Renal cortex interstitium (tissue), 11 donors: ENCODE measurements around the gene RAB6A. TPM values are rescaled to one million over a fixed set of nuclear protein-coding genes. Genes with fewer than 3 reads are reported as not detected.
"Not testable (repeated sequence)": the region's sequence is repeated elsewhere in the genome, so short reads cannot be mapped to it uniquely, and the experiment has no call there.

Experiments used
- DNase-seq, 11 donors: peaks; one replicate each; pipeline ENCODE4 v3.0.0-alpha.2; 2013; ENCODE audit warnings: low read depth in 9 of 11, low spot score in 4 of 11; ENCODE audit errors: extremely low read depth in 1 of 11
- polyA plus RNA-seq, 3 donors: library from polyadenylated mRNA; unstranded; fragments of 120-200 nt; gene quantifications; one replicate each; pipeline ENCODE4 v1.2.1, GENCODE V29; 2013; ENCODE audit not compliant: insufficient read length in 3 of 3

The RAB6A gene
- polyA plus RNA-seq, 3 donors = 113 to 127 (median 117) TPM

DNA sequence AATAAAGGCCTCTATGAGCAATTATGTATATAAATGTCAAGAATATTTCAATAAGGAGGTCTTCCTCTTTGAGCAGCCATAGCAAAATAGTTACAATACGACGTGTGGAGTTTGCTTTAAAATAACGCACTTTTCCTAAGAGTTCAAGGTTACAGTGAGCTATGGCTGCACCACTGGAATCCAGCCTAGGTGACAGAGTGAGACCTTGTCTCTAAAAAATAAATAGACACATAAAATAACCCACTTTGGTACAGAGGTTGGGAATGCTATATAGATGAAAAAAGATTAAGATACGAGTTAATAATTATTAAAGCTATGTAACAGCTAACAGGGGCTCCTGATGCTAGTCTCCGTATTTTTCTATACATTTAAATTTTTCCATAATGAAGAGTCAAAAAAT, 12.6 kb downstream of the RAB6A start:
- no peak for DNase-seq

GRCh38 chr11:73747762-73748161, 13.1 kb downstream of the RAB6A start:
- no peak for DNase-seq

- DNase-seq = no peak
Measured at GRCh38 chr11:73746701-73747100, 14.2 kb downstream of the RAB6A start.

GRCh38 chr11:73743045-73743444, 17.8 kb downstream of the RAB6A start:
- no peak for DNase-seq

- not testable (repeated sequence) for DNase-seq
Measured at GRCh38 chr11:73735959-73736358, 24.9 kb downstream of the RAB6A start.

- DNase-seq = no peak
Measured at GRCh38 chr11:73734993-73735392, 25.9 kb downstream of the RAB6A start.

DNA sequence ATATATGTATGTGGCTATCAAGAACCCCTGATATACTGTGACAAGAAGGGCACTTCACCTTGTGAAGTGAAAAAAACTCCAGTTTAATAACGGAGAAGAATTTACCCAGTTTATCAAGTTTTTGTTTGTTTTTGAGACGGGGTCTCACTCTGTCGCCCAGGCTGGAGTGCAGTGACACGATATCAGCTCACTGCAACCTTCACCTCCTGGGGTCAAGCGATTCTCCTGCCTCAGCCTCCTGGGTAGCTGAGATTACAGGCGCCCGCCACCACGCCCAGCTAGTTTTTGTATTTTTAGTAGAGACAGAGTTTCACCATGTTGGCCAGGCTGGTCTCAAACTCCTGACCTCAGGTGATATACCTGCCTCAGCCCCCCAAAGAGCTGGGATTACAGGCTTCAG, 26.9 kb downstream of the RAB6A start:
- not testable (repeated sequence) for DNase-seq

GRCh38 chr11:73732936-73733335, 27.9 kb downstream of the RAB6A start:
- not testable (repeated sequence) for DNase-seq

DNA sequence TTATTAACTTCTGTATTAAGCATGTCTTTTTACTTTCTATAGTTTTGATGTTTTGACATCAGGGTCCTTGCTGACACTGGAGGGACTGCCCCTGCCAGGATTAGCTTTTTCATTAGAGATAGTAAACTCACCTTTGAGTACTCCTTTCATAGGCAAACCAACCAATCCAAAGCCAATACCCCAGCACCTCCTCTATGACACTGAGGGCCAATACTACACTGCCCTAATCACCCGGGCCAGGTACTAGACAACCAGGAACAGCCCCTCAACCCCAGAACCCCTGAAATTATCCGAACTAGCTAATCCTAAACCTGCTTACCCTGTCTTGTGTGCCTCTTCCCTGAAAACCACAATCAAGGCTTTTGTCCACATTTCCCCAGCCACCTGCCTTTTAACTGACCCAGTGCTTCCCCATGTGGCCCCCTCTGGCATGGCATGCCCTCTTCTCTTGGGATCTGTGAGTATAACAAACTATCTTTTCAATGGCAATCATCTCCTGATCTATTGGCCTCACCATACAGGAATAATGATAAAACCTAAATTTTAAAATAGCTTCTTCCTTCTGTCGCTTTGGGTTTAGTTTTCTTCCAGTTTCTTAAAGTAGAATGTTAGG, 31.2 kb downstream of the RAB6A start:
- no peak for DNase-seq

DNA sequence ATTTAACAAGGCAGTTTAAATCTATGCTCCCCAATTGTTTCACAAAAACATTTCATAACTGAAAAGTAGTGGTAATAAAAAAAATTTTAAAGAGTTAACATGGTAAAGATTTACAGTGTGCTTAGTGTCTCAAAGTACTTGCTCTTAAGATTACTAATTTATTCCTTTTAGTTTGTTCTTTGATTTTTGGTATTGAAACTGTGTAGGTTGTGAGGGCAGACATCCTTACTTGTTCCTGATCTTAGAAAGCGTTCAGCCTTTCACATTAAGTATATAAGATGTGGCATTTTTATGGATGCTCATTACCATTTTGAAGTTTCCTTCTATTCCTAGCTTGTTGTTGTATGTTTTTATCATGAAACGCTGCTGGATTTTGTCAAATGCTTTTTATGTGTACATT, 32.9 kb downstream of the RAB6A start:
- no peak for DNase-seq

GRCh38 chr11:73726825-73727224, 34.0 kb downstream of the RAB6A start:
- DNase-seq = no peak

DNA sequence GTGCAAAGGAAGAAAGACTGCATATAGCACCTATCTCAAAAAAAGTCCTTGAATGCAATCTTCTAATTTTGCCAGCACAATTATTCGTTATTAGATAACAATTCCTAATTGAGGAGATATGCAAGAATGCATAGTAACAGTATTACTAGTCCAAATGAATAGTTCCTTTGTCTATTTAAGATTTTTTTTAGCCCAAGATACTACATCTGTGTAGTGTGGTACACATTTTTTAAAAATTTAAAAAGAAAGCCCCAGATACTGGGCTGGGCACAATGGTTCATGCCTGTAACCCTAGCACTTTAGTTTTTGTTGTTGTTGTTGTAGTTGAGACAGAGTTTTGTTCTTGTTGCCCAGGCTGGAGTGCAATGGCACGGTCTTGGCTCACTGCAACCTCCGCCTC, 43.7 kb downstream of the RAB6A start:
- DNase-seq = no peak

DNA sequence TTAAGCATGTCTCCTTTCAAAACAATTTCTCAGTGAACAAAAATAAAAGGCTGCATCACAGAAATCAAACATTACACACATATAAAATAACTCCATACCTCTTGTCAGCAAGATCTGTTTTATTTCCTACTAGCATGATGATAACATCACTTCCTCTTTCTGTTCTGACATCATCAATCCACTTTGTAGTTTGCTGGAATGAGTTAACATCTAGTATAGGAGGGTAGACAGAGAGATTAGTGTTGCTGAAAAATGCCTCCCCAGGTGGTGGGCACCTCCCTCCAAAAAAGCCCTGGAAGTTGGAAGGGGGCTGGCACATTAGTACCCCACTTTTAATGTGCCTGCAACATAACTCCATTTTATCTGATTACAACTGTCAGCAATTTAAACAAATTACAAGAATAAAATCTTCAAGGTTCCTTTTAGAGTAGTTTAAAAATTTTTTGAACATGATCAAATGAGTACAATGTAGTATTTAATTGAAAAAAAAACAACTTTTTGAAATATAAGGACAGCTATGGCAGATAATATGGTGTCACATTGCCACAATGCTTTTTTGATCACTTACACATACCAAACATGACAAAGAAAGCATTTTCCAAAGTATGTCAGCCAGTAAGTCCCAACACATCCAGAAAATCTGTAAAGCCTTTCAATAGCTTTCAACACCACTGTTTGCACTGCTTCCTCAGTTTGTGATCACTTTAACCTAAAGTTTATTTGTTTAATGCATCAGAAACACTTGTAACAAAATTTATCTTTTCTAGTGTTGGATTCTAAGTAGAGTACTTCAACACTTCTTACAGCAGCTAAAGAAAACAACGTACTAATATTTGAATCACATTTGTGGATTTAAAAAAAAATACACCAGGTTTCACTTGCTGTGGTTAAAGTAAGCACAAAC, 44.5 kb downstream of the RAB6A start:
- DNase-seq = no peak

- DNase-seq = no peak
Measured at GRCh38 chr11:73715541-73715940, 45.3 kb downstream of the RAB6A start.

DNA sequence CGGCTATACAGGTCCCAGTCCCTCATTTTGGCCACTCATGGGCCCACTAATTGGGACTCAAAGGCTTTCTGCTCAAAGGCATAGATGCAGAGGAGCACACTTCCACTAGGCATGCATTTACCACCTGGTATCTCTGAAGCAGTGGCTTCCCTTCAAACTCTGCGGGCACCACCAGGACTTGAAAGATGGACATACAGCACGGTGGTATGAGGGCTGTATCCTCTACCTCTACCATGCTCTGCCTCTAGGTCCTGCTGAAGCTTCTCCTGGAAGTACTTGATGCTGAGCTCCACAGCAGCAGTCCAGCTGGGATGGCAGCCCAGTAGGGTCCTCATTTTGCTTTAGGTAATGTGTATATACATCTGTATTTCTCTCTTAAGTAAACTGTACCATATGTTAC, 49.9 kb downstream of the RAB6A start:
- DNase-seq = no peak

DNA sequence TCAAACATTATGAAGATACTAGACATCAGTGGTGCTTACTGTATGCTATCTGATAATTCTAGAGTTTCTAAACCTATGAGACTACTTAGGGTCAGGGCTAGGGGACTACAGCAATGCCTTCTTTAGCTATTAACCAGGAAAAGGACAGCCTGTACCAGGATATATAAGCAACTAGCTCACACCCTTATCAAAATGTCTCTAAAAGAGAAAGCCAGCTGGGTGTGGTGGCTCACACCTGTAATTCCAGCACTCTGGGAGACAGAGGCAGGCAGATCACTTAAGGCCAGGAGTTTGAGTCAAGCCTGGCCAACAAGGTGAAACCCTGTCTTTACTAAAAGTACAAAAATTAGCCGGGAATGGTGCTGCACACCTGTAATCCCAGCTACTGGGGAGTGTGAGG, 55.8 kb downstream of the RAB6A start:
- DNase-seq = no peak

DNA sequence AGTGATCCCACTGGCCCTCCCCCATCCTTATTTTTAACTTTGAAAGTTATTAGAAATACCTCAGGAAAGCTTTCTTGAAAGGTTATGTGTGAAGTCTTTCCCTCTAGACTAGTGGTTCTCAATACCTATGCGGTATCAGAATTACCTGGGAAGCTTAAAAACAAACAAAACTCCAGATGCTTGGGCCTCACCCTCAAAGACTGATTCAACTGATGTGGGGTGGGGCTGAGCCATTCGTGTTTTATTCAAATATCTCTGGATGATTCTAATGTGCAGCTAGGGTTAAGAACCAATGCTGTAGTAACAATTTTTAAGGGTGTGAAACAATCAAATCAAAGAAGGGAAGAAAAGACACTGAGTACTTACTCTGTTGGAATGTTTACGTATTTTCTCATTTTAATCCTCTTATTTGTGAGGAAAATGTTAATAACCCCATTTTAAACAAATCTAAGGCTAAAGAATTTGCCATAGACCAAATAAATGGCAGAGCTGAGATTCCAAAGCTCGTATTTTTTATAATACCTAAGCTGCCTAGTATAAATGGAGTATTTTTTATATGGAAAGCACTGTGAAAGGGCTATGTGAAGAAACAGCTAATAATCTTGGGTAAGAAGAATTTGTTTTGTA, 66.9 kb downstream of the RAB6A start:
- DNase-seq = no peak

GRCh38 chr11:73680687-73681086, 80.2 kb downstream of the RAB6A start:
- DNase-seq = no peak

DNA sequence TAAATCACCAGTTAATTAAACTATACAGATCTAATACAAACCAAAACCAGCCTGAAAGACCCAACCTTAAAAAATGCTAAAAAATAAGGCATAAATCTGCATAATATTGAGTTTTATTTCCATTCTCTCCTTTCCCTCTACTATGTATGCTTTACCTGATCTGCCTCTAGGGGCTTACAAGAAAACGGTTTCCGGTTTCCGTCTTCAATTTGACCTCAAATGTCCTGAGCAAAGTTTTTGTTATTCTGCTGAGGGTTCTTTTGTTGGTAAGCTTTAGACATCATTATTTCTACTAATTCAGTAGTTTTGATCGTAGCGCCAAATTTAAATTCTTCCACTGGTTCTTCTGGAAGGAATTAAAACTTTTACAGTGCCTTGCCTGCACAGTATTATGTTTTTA, 84.3 kb downstream of the RAB6A start:
- DNase-seq = not testable (repeated sequence)

- no peak for DNase-seq
Measured at GRCh38 chr11:73671701-73672100, 89.2 kb downstream of the RAB6A start.
